OCI-LY7 (cell line): Measurements from ENCODE around the gene EGFR.

Source experiments
- EZH2phosphoT487 ChIP-seq: fragments of 200-600 bp; sonication (generic); IDR thresholded peaks from 2 replicates; pipeline ENCODE4 v1.6.1; 2018; ENCODE audit warnings: low read depth, borderline replicate concordance, mild to moderate bottlenecking, mixed run types, antibody characterized with exemption, low read length, moderate library complexity, mixed read lengths
- TF ChIP-seq, protein P1 (sequence below): fragments of 200-600 bp; sonication (generic); conservative IDR thresholded peaks from 2 replicates; pipeline ENCODE4 v1.5.1; 2014; ENCODE audit warnings: mild to moderate bottlenecking, antibody characterized with exemption, low read length, moderate library complexity, mixed read lengths

DNA sequence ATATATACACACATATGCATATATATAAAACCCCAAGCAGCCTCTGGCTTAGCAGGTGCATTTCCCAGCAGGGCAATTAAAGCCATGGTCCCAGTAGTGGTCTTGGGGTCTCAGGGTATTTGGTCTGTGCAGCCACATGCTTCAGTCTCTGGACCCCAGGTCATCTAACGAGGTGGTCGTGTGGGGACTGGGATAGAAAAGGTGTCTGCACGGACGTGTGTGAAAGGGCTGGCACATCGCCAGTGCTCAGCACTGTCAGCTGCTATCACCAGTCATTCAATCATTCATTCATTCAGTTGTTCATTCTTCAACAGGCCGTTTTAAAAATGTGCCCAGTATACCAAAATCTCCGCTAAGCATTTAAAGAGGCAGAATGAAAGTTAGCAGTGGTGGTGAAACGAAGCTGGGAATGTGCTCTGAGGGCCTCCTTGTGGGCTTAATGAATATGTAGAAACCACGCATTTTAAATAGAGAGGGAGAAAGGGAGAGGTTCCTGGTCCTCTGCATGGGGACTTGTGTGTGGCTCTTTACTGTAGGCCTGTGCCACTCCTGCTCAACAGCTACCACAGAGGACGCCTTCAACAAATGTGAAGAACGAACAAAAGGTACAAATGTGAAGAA is 170.4 kb downstream of the EGFR start:
- TF ChIP-seq, protein P1, sequence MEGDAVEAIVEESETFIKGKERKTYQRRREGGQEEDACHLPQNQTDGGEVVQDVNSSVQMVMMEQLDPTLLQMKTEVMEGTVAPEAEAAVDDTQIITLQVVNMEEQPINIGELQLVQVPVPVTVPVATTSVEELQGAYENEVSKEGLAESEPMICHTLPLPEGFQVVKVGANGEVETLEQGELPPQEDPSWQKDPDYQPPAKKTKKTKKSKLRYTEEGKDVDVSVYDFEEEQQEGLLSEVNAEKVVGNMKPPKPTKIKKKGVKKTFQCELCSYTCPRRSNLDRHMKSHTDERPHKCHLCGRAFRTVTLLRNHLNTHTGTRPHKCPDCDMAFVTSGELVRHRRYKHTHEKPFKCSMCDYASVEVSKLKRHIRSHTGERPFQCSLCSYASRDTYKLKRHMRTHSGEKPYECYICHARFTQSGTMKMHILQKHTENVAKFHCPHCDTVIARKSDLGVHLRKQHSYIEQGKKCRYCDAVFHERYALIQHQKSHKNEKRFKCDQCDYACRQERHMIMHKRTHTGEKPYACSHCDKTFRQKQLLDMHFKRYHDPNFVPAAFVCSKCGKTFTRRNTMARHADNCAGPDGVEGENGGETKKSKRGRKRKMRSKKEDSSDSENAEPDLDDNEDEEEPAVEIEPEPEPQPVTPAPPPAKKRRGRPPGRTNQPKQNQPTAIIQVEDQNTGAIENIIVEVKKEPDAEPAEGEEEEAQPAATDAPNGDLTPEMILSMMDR, result no peak
- TF ChIP-seq EZH2phosphoT487, result no peak
